Neuronal stem cell (in vitro differentiated cells): ENCODE measurements around the gene COL8A2.

Experiments
- DNase-seq: peaks from one replicate; pipeline ENCODE4 v3.0.0-alpha.2; 2013; ENCODE audit warnings: low spot score
- H2AFZ ChIP-seq: one replicate; pipeline ENCODE4 v1.6.1; 2013; ENCODE audit warnings: mild to moderate bottlenecking, low read length, inconsistent platforms
- H2AK5ac ChIP-seq: 2 replicates; pipeline ENCODE4 v1.6.1; 2013; ENCODE audit warnings: low read depth, mild to moderate bottlenecking, inconsistent platforms, low read length, moderate library complexity, mixed read lengths
- H2BK120ac ChIP-seq: 2 replicates; pipeline ENCODE4 v1.6.1; 2013; ENCODE audit warnings: low read depth, mild to moderate bottlenecking, inconsistent platforms, low read length, moderate library complexity, mixed read lengths
- H2BK12ac ChIP-seq: one replicate; pipeline ENCODE4 v1.6.1; 2013; ENCODE audit warnings: low read length, inconsistent platforms
- H2BK15ac ChIP-seq: 2 replicates; pipeline ENCODE4 v1.6.1; 2013; ENCODE audit warnings: mild to moderate bottlenecking, low read length, inconsistent platforms, mixed read lengths
- H2BK5ac ChIP-seq: one replicate; pipeline ENCODE4 v1.6.1; 2013; ENCODE audit warnings: inconsistent platforms, mild to moderate bottlenecking, low read length, moderate library complexity
- H3K14ac ChIP-seq: one replicate; pipeline ENCODE4 v1.6.1; 2013; ENCODE audit warnings: low read length, inconsistent platforms
- H3K18ac ChIP-seq: 2 replicates; pipeline ENCODE4 v1.6.1; 2013; ENCODE audit warnings: low read length, inconsistent platforms
- H3K23ac ChIP-seq: 2 replicates; pipeline ENCODE4 v1.6.1; 2013; ENCODE audit warnings: low read depth, mild to moderate bottlenecking, mixed read lengths, low read length, inconsistent platforms; ENCODE audit not compliant: poor library complexity
- H3K27ac ChIP-seq: replicated peaks from 3 replicates; pipeline ENCODE4 v1.5.1; 2013; ENCODE audit warnings: low read length, inconsistent platforms
- H3K27me3 ChIP-seq, 3 experiments: 2 replicates each; pipeline ENCODE4 v1.6.1; 2013; ENCODE audit warnings: low read length in 3 of 3, mild to moderate bottlenecking in 2 of 3, inconsistent platforms in 1 of 3, low read depth in 1 of 3, mixed read lengths in 1 of 3, moderate library complexity in 1 of 3; ENCODE audit not compliant: control insufficient read depth in 3 of 3, insufficient read depth in 3 of 3
- H3K36me3 ChIP-seq, 2 donors: replicated peaks in 1 of 2; 2 replicates each; pipeline ENCODE4 v1.6.1; 2013; ENCODE audit warnings: low read length in 2 of 2; ENCODE audit not compliant: control insufficient read depth in 2 of 2, insufficient read depth in 2 of 2
- H3K4ac ChIP-seq: 2 replicates; pipeline ENCODE4 v1.6.1; 2013; ENCODE audit warnings: inconsistent platforms, mild to moderate bottlenecking, low read length, moderate library complexity
- H3K4me1 ChIP-seq, 2 donors: 1 replicate in 1 of 2; 2 replicates in 1 of 2; pipeline ENCODE4 v1.6.1; 2013; ENCODE audit warnings: low read length in 2 of 2, low read depth in 1 of 2; ENCODE audit not compliant: control insufficient read depth in 2 of 2, insufficient read depth in 1 of 2
- H3K4me2 ChIP-seq: one replicate; pipeline ENCODE4 v1.6.1; 2013; ENCODE audit warnings: mild to moderate bottlenecking, low read length, inconsistent platforms; ENCODE audit not compliant: insufficient read depth, poor library complexity, severe bottlenecking
- H3K4me3 ChIP-seq, 2 donors: 2 replicates each; pipeline ENCODE4 v1.5.1; 2013; ENCODE audit warnings: low read length in 2 of 2, mild to moderate bottlenecking in 2 of 2, inconsistent platforms in 1 of 2, moderate library complexity in 1 of 2
- H3K79me1 ChIP-seq: one replicate; pipeline ENCODE4 v1.6.1; 2013; ENCODE audit warnings: low read depth, mild to moderate bottlenecking, inconsistent platforms, low read length, moderate library complexity
- H3K9ac ChIP-seq: one replicate; pipeline ENCODE4 v1.6.1; 2013; ENCODE audit warnings: mild to moderate bottlenecking, low read depth, low read length, inconsistent platforms; ENCODE audit not compliant: poor library complexity
- H3K9me3 ChIP-seq, 2 donors: replicated peaks in 1 of 2; 2 replicates each; pipeline versions ENCODE3 to v1.6.1; 2013; ENCODE audit warnings: low read length in 2 of 2, mild to moderate bottlenecking in 2 of 2, inconsistent platforms in 1 of 2, low read depth in 1 of 2, mixed read lengths in 1 of 2, moderate library complexity in 1 of 2; ENCODE audit not compliant: control insufficient read depth in 2 of 2, insufficient read depth in 1 of 2
- H4K8ac ChIP-seq: one replicate; pipeline ENCODE4 v1.6.1; 2013; ENCODE audit warnings: low read depth, mild to moderate bottlenecking, inconsistent platforms, low read length, moderate library complexity
- H4K91ac ChIP-seq: one replicate; pipeline ENCODE4 v1.6.1; 2013; ENCODE audit warnings: low read length, low read depth, mild to moderate bottlenecking, inconsistent platforms; ENCODE audit not compliant: poor library complexity
- WGBS, 2 donors: extraction: QIAGEN DNeasy Blood & Tissue Kit; methylation state at CpG; one replicate each; pipeline ENCODE4 v1.1.7; 2013; ENCODE audit warnings: missing lambda C conversion rate in 2 of 2, mixed read lengths in 1 of 2; ENCODE audit not compliant: insufficient read length in 2 of 2, insufficient replicate concordance in 1 of 2; ENCODE audit errors: extremely low coverage in 2 of 2; 5-methylcytosine and 5-hydroxymethylcytosine counted together

The COL8A2 gene

DNA sequence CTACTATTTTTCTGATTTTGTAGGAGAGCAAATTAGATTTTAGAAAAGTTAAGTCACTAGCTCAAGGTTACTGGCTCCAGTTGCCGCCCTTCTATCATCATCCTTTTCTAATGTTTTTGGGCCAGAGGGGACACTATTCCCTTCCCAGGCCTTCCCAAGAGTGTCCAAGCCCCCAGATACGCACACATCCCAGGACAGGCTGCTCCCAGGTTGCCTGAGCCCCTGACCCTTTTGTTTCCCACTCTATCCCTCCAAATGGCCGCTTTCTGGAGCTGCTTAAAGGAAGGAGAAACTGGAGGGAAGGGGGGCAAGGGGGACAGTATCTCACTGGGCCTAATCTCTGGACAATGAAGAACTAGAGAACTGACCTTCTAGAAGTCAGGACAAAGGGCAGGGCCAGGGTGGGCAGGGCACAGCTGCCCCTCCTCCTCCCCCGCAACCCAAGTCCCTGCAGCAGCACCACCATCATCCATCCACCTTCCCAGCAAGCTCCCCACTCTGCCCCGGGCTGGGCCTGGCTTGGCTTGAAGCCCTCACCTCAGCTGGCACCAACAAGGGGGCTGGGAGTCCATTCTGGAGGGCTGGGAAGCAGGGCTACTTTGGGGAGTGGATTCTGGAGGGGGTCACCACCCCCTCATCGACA is 29.9 kb upstream of the COL8A2 start:
- H2BK12ac ChIP-seq = no peak overlapping the region
- peak; percentile 84 for DNase-seq
- H3K18ac ChIP-seq = peak overlapping the region; percentile 99
- no peak overlapping the region for H3K4ac ChIP-seq
- peak overlapping the region; percentile 87 for H2BK15ac ChIP-seq
- H3K4me3 ChIP-seq = peak overlapping the region; percentile 69 to 77
- no peak overlapping the region for H4K91ac ChIP-seq
- peak overlapping the region; percentile 83 for H3K9ac ChIP-seq
- H3K79me1 ChIP-seq = peaks cover 7% of the 10 kb centered on the region
- H4K8ac ChIP-seq = no peak overlapping the region
- peak overlapping the region; percentile 100 for H3K27ac ChIP-seq
- H2AFZ ChIP-seq = peak overlapping the region; percentile 86
- H3K36me3 ChIP-seq = peaks cover 9 to 24% of the 10 kb centered on the region in 2 donors
- H2AK5ac ChIP-seq = peak overlapping the region; percentile 98
- peak overlapping the region; percentile 76 for H3K23ac ChIP-seq
- H3K9me3 ChIP-seq = no peaks in the 10 kb centered on the region
- no CpG with 5 or more reads among the region's 6 CpGs for WGBS, 2 donors
- H3K14ac ChIP-seq = no peak overlapping the region
- H3K27me3 ChIP-seq = no peaks in the 10 kb centered on the region
- H2BK5ac ChIP-seq = peak overlapping the region; percentile 99
- peak overlapping the region; percentile 88 for H3K4me2 ChIP-seq
- peak overlapping the region; percentile 95 for H2BK120ac ChIP-seq
- H3K4me1 ChIP-seq = peaks cover 36 to 37% of the 10 kb centered on the region in 2 donors

DNA sequence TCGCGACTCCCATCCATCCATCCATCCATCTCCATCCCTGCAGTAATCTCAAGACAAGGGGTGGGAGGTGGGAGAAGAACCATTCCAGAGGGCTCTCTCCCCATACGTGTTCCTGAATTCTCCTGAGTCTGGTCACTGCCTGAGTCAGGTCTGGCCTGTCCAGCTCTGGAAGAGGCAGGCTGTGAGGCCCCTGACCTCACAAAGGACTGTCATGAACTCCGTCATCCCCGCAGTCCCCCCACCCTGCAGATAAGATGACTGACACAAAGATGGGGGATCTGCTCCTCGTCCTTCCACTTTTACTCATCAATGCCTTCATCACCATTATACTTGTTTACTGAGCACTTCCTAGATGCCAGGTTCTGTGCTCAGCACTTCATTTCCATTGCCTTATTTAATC is 29.3 kb upstream of the COL8A2 start:
- H3K23ac ChIP-seq = no peak overlapping the region
- H3K36me3 ChIP-seq = peaks cover 3 to 18% of the 10 kb centered on the region in 2 donors
- peak overlapping the region; percentile 86 for H2AFZ ChIP-seq
- H2AK5ac ChIP-seq = peak overlapping the region; percentile 70
- peak overlapping the region in 1 of 2 donors; percentile 69 for H3K4me3 ChIP-seq
- no peaks in the 10 kb centered on the region for H3K9me3 ChIP-seq
- WGBS, 2 donors = no CpG with 5 or more reads among the region's 6 CpGs
- H2BK120ac ChIP-seq = peak overlapping the region; percentile 48
- H3K27me3 ChIP-seq = no peaks in the 10 kb centered on the region
- peaks cover 5% of the 10 kb centered on the region for H3K79me1 ChIP-seq
- H4K8ac ChIP-seq = no peak overlapping the region
- no peak overlapping the region for H3K4me2 ChIP-seq
- peak overlapping the region; percentile 100 for H3K27ac ChIP-seq
- H3K9ac ChIP-seq = no peak overlapping the region
- H3K4ac ChIP-seq = peak overlapping the region; percentile 41
- peak overlapping the region; percentile 76 for H3K18ac ChIP-seq
- peak overlapping the region; percentile 71 for H2BK15ac ChIP-seq
- H2BK5ac ChIP-seq = no peak overlapping the region
- H3K4me1 ChIP-seq = peaks cover 38 to 40% of the 10 kb centered on the region in 2 donors
- peak overlapping the region; percentile 98 for H2BK12ac ChIP-seq
- no peak for DNase-seq
- no peak overlapping the region for H3K14ac ChIP-seq
- no peak overlapping the region for H4K91ac ChIP-seq

DNA sequence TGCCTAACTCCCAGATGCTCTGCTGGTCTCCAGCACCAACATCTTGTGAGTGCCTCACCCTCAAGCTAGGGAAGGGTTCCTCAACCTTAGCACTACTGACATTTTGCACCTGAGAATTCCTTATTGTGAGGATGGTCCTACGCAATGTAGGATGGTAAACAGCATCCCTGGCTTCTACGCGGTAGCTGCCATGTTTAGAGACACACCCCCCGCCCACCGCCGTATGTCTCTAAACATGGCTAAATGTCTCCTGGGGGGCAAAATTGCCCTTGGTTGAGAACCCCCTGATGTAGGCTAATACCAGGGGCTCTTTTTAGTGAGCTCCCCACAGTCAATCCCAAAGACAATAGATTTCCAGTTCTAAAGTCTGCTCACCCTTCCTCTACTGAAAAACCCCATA is 28.5 kb upstream of the COL8A2 start:
- Histone ChIP-seq H2AFZ (no peak overlapping the region), H3K4me1 (peaks cover 41 to 42% of the 10 kb centered on the region in 2 donors), H3K27ac (no peak overlapping the region), H3K4me2 (no peak overlapping the region), H2BK12ac (no peak overlapping the region), H2BK120ac (no peak overlapping the region), H3K18ac (no peak overlapping the region), H4K91ac (no peak overlapping the region), H3K23ac (no peak overlapping the region), H3K9me3 (no peaks in the 10 kb centered on the region), H3K4ac (no peak overlapping the region), H3K79me1 (peaks cover 4% of the 10 kb centered on the region), H3K14ac (no peak overlapping the region), H3K27me3 (no peaks in the 10 kb centered on the region), H3K4me3 (no peak overlapping the region), H3K9ac (no peak overlapping the region), H2AK5ac (no peak overlapping the region), H2BK15ac (no peak overlapping the region), H3K36me3 (peaks cover 2 to 12% of the 10 kb centered on the region in 2 donors), H2BK5ac (no peak overlapping the region), H4K8ac (no peak overlapping the region)
- DNase-seq = no peak
- whole genome bisulfite sequencing, 2 donors = no CpG with 5 or more reads among the region's 6 CpGs

DNA sequence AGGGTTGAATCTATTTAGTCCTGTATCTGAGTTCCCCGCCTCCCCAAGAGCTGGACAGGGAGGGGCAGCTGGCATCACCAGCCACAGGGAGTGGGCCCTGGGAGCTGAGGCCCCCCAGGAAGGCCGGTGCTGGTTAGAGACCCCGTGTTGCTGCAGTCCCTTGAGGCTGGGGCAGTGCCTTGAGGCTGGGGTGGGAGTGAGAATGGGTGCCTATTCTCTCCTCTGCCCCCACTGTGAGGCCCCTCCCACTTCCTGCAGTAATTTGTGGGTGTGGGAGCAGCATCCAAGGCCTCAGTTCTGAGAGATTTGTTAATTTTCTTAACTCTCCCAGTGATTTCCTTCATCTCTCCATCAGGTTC is 26.8 kb upstream of the COL8A2 start:
- no peak overlapping the region for H4K91ac ChIP-seq
- no peak overlapping the region for H3K4ac ChIP-seq
- H3K79me1 ChIP-seq = no peaks in the 10 kb centered on the region
- H2AK5ac ChIP-seq = peak overlapping the region; percentile 63
- peak overlapping the region; percentile 96 for H3K18ac ChIP-seq
- H3K9me3 ChIP-seq = peaks cover 0 to 4% of the 10 kb centered on the region in 2 donors
- DNase-seq = no peak
- no peak overlapping the region for H3K4me3 ChIP-seq
- H4K8ac ChIP-seq = peak overlapping the region; percentile 44
- no peak overlapping the region for H2BK12ac ChIP-seq
- no peak overlapping the region for H2BK15ac ChIP-seq
- no peak overlapping the region for H3K4me2 ChIP-seq
- no peak overlapping the region for H2BK120ac ChIP-seq
- H3K23ac ChIP-seq = no peak overlapping the region
- no peak overlapping the region for H3K14ac ChIP-seq
- H3K9ac ChIP-seq = peak overlapping the region; percentile 30
- whole genome bisulfite sequencing, 2 donors = no CpG with 5 or more reads among the region's 3 CpGs
- H3K4me1 ChIP-seq = peaks cover 31% of the 10 kb centered on the region in 2 donors
- peak overlapping the region; percentile 56 for H2BK5ac ChIP-seq
- no peaks in the 10 kb centered on the region for H3K27me3 ChIP-seq
- no peak overlapping the region for H3K27ac ChIP-seq
- H3K36me3 ChIP-seq = peaks cover 0 to 3% of the 10 kb centered on the region in 2 donors
- H2AFZ ChIP-seq = peak overlapping the region; percentile 60
